Transverse colon (tissue), 4 donors: Measurements from ENCODE around the gene AVPR1A. TPM values are rescaled to one million over a fixed set of nuclear protein-coding genes. Genes with fewer than 3 reads are reported as not detected.

Experiments used
- DNase-seq: peaks from one replicate; pipeline ENCODE4 v3.0.0-alpha.2; 2019
- H3K27ac ChIP-seq, 4 donors: fragments of 200-600 bp; sonication (generic); 2 replicates each; pipeline ENCODE4 v1.5.1; 2016 to 2018; ENCODE audit warnings: inconsistent platforms in 4 of 4
- H3K27me3 ChIP-seq: fragments of 200-600 bp; sonication (generic); 2 replicates; pipeline ENCODE4 v1.5.1; 2017; ENCODE audit warnings: inconsistent platforms
- H3K36me3 ChIP-seq, 4 donors: fragments of 200-600 bp; sonication (generic); 2 replicates each; pipeline ENCODE4 v1.5.1; 2017 to 2019; ENCODE audit warnings: inconsistent platforms in 4 of 4
- H3K4me1 ChIP-seq, 4 donors: fragments of 200-600 bp; sonication (generic); 2 replicates each; pipeline ENCODE4 v1.5.1; 2017 to 2020; ENCODE audit warnings: inconsistent platforms in 4 of 4
- H3K4me3 ChIP-seq, 4 donors: fragments of 200-600 bp; sonication (generic); 1 replicate in 1 of 4; 2 replicates in 3 of 4; pipeline versions ENCODE4 v1.5.1 to v1.6.1; 2017 to 2019; ENCODE audit warnings: inconsistent platforms in 4 of 4
- H3K9me3 ChIP-seq, 2 donors: fragments of 200-600 bp; sonication (generic); 2 replicates each; pipeline ENCODE4 v1.5.1; 2017 to 2019; ENCODE audit warnings: inconsistent platforms in 2 of 2
- CTCF ChIP-seq, 5 experiments: fragments of 200-600 bp in 3 of 5; fragments of 450-650 bp in 2 of 5; sonication (generic) in 3 of 5; IDR thresholded peaks; 1 replicate in 2 of 5; 2 replicates in 3 of 5; pipeline ENCODE4 v1.5.1; 2016 to 2017; ENCODE audit warnings: antibody characterized with exemption in 5 of 5, inconsistent platforms in 3 of 5, mild to moderate bottlenecking in 2 of 5, moderate library complexity in 1 of 5
- EP300 ChIP-seq: sonication (generic); formaldehyde crosslinking; IDR thresholded peaks from one replicate; pipeline ENCODE4 v1.6.1; 2017; ENCODE audit warnings: antibody characterized with exemption, low read depth
- POLR2A ChIP-seq: fragments of 450-650 bp; IDR thresholded peaks from one replicate; pipeline ENCODE4 v1.6.1; 2016; ENCODE audit warnings: antibody characterized with exemption, mild to moderate bottlenecking, moderate library complexity
- POLR2AphosphoS5 ChIP-seq, 3 donors: sonication (generic); formaldehyde crosslinking; IDR thresholded peaks; one replicate each; pipeline ENCODE4 v1.6.1; 2016; ENCODE audit warnings: antibody characterized with exemption in 3 of 3
- WGBS, 2 donors: methylation state at CpG; one replicate each; pipeline ENCODE4 v1.1.5; 2018; ENCODE audit warnings: low coverage in 1 of 2; 5-methylcytosine and 5-hydroxymethylcytosine counted together
- in situ Hi-C, 4 donors: fragments of 200-750 bp; cut with MboI; loops; one replicate each; pipeline versions ENCODE4 v1.15.0 to v1.15.1; 2017; ENCODE audit warnings: low sequenced_read_pairs in 3 of 4, low pct_ligation_motif_present in 1 of 4, low pct_unique_long_range_greater_than_20kb in 1 of 4
- intact Hi-C: fragments of 100-400 bp; cut with DNase I; formaldehyde crosslinking; loops from one replicate; pipeline ENCODE4 v1.15.1; 2023; ENCODE audit warnings: low total_unique reads
- total RNA-seq, 4 donors: library from RNA; depleted of rRNA; stranded (reverse); fragments of >200 nt; gene quantifications; one replicate each; pipeline ENCODE4 v1.1.0, GENCODE V29; 2016

AVPR1A gene
- total RNA-seq, 4 donors from 2014 or later = 0.20 to 0.95 (median 0.60) TPM

- Histone ChIP-seq H3K27ac (no peak overlapping the region), H3K36me3 (no peaks in the 10 kb centered on the region), H3K9me3 (no peaks in the 10 kb centered on the region), H3K27me3 (no peaks in the 10 kb centered on the region), H3K4me3 (no peak overlapping the region), H3K4me1 (no peaks in the 10 kb centered on the region)
- intact Hi-C loops = no loop called here
- 79% methylated on average over 2 of the region's 2 CpGs; no CpG with 5 or more reads in 1 of the 2 donors for WGBS, 2 donors
- in situ Hi-C loops = no loop called here
- no peak for DNase-seq
- TF ChIP-seq EP300 = no peak
- TF ChIP-seq POLR2AphosphoS5 (IDR thresholded peaks at IDR 0.05) = no peak
- no peak for TF ChIP-seq POLR2A
- TF ChIP-seq CTCF (IDR thresholded peaks at IDR 0.05) = no peak
Observed at GRCh38 chr12:63164911-63165310, 13.9 kb upstream of the AVPR1A start.

GRCh38 chr12:63163541-63163940 lies 12.5 kb upstream of the AVPR1A start:
- Histone ChIP-seq H3K36me3 (no peaks in the 10 kb centered on the region), H3K4me3 (no peak overlapping the region), H3K27me3 (no peaks in the 10 kb centered on the region), H3K9me3 (no peaks in the 10 kb centered on the region), H3K4me1 (no peaks in the 10 kb centered on the region), H3K27ac (no peak overlapping the region)
- 50 to 74% methylated on average over 1 of the region's 1 CpG for WGBS, 2 donors
- intact Hi-C loops = no loop called here
- TF ChIP-seq POLR2A (no peak), CTCF (IDR thresholded peaks at IDR 0.05) (no peak), POLR2AphosphoS5 (IDR thresholded peaks at IDR 0.05) (no peak), EP300 (no peak)
- no peak for DNase-seq
- in situ Hi-C loops = no loop called here

- H3K27ac ChIP-seq = no peak overlapping the region
- TF ChIP-seq EP300 (no peak), POLR2AphosphoS5 (IDR thresholded peaks at IDR 0.05) (no peak), POLR2A (no peak), CTCF (IDR thresholded peaks at IDR 0.05) (no peak)
- peaks cover 0 to 19% (median 12%) of the 10 kb centered on the region in 4 donors for H3K4me1 ChIP-seq
- intact Hi-C loops (no loop called here), in situ Hi-C loops (no loop called here)
- DNase-seq = no peak
- 62 to 66% methylated on average over 2 of the region's 2 CpGs for WGBS, 2 donors
- H3K9me3 ChIP-seq = no peaks in the 10 kb centered on the region
- no peak overlapping the region for H3K4me3 ChIP-seq
- H3K27me3 ChIP-seq = peaks cover 48% of the 10 kb centered on the region
- no peaks in the 10 kb centered on the region for H3K36me3 ChIP-seq
Observed at GRCh38 chr12:63155375-63155774, 4.4 kb upstream of the AVPR1A start.

- intact Hi-C loops (no loop called here), in situ Hi-C loops (no loop called here)
- Histone ChIP-seq H3K27ac (no peak overlapping the region), H3K4me3 (no peak overlapping the region), H3K36me3 (no peaks in the 10 kb centered on the region), H3K4me1 (peaks cover 0 to 23% (median 14%) of the 10 kb centered on the region in 4 donors), H3K9me3 (no peaks in the 10 kb centered on the region), H3K27me3 (peaks cover 57% of the 10 kb centered on the region)
- DNase-seq = no peak
- TF ChIP-seq POLR2AphosphoS5 (IDR thresholded peaks at IDR 0.05) (no peak), EP300 (no peak), POLR2A (no peak), CTCF (IDR thresholded peaks at IDR 0.05) (no peak)
- WGBS, 2 donors = 87 to 88% methylated on average over 5 of the region's 5 CpGs
Observed at GRCh38 chr12:63154560-63154959, 3.6 kb upstream of the AVPR1A start.
